GM12864 (cell line): Measurements from ENCODE around the gene ANKFY1.

ENCODE experiments used
- DNase-seq: peaks from one replicate; pipeline ENCODE4 v3.0.0-alpha.2; 2011; ENCODE audit warnings: low read depth
- H3K4me3 ChIP-seq: 2 replicates; pipeline ENCODE4 v1.5.1; 2011; ENCODE audit warnings: mild to moderate bottlenecking, low read depth, low read length, control low read depth
- TF ChIP-seq, protein P1 (sequence below): IDR thresholded peaks from 2 replicates; pipeline ENCODE4 v1.5.1; 2011; ENCODE audit warnings: low read depth, mild to moderate bottlenecking, moderate library complexity, low read length, control low read depth, inconsistent platforms; ENCODE audit errors: missing control alignments

Gene ANKFY1

DNA sequence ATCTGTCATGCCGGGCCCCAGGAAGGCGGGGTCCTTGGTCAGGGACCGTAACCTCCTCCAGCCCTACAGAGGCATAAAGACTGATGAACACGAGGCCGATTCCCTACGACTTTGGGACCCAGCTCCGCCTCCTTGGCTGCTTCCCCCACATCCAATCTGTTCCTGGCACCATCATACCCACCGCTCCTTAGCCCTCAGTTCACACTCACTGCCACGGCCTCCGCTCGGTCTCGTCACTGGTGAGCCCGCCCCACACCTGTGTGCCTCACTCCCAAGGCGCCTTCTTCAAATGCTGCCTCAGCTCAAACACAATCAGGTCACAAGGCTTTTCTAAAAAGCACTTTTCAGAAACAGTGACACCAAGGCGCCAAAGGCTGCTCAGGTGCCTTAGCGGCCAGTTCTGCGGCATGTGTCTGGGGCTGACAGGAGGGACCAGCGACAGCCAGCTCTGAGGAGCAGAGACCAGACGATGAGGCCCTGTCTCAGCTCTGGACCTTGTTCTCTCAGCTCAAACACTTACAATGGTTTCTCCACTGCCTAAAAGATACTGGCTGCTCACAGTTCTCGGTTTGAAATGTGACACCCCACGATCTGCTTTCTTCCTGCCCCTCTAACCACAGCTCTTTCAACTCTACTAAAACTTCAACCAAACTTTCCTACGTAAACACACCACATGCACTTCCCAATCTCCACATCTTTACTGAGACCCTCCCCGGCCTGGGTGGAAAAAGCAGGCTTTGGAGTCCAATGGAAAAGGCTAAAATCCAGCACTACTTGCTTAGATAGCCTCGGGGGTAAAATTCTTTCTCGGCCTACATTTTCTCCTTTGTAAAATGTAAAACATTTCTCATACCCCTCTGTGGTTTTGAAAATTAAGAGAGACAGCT lies 87.6 kb downstream of the ANKFY1 start:
- no peak for DNase-seq
- no peak overlapping the region for H3K4me3 ChIP-seq
- TF ChIP-seq, protein P1, sequence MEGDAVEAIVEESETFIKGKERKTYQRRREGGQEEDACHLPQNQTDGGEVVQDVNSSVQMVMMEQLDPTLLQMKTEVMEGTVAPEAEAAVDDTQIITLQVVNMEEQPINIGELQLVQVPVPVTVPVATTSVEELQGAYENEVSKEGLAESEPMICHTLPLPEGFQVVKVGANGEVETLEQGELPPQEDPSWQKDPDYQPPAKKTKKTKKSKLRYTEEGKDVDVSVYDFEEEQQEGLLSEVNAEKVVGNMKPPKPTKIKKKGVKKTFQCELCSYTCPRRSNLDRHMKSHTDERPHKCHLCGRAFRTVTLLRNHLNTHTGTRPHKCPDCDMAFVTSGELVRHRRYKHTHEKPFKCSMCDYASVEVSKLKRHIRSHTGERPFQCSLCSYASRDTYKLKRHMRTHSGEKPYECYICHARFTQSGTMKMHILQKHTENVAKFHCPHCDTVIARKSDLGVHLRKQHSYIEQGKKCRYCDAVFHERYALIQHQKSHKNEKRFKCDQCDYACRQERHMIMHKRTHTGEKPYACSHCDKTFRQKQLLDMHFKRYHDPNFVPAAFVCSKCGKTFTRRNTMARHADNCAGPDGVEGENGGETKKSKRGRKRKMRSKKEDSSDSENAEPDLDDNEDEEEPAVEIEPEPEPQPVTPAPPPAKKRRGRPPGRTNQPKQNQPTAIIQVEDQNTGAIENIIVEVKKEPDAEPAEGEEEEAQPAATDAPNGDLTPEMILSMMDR = no peak

DNA sequence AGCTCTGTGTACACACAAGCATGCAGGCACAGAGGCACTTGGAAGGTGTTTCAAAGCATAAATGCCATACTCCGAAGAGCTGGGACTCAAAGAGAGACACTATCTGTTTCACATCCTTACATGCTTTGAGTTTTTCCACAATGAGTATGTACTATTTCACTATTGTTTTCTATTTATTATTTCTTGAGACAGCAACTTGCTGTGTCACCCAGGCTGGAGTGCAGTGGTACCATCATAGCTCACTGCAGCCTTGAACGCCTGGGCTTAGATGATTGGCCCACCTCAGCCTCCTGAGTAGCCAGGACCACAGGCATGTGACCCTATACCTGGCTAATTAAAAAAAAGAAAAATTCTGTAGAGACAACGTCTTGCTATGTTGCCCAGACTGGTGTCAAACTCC lies 89.2 kb downstream of the ANKFY1 start:
- TF ChIP-seq, protein P1 = no peak
- no peak overlapping the region for H3K4me3 ChIP-seq
- no peak for DNase-seq

DNA sequence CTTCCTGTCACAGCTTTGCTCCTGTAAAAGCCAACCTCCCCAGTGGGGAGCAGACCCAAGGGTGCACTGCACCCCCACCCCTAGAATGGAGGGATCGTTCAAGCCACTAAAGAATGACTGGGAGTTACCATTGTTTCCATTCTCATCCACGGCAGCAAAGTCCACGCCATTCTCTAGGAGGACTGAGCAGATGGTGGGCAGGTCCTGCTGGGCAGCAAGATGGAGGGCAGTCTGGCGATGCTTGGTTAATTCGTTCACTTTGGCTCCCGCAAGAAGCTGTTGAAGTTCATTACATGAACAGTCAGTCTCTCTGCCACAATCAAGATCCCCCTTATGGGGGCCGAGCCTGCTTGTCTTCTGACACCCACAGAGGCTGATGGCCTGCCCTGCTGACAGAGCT lies 90.0 kb downstream of the ANKFY1 start:
- TF ChIP-seq, protein P1 = no peak
- no peak for DNase-seq
- no peak overlapping the region for H3K4me3 ChIP-seq

DNA sequence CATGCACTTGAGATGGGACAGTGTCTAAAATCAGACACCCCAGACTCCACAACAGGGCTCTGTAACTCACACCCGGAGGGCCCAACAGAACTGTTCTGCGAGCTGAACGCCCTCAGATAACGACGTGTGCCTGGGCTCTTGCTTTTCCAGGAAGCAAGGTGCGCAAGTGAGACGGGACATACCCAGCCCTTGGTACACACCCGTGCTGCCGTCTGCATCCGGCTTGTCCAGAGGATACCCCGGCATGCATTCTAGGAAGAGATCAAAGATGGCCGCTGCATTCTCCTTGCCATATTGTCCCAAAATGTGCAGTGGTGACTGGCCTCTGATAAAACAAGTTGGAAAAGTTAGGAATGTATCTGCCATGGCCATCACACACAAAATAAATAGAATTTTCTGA lies 91.4 kb downstream of the ANKFY1 start:
- TF ChIP-seq, protein P1 = no peak
- no peak for DNase-seq

DNA sequence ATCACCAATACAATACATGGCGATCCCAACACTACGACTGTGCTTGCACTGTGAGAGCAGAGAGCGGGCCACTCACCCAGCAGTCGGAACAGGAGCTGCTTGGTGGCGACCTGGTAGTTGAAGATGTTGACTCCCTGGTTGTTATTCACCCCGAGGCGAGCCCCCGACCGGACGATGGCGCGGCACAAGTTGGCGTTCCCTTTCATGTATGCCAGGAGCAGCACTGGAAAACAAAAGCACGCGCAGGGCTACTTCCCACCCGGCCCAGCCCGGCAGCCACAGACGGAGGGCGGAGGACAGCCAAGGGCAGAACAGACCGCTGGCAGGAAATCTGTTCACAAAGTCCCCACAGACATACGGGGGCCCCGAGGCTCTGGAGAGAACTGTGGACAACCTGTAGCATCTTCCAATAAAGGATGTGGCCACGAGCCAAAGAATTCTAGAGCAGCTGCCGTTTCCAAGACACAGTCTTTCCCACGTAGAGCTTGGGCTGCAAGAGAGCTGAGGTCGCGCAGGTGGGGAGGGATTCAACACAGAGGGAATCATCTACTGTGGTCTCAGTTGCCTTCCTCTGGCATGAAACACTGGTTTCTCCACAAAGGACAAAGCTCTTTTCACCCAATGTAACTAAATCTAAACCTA lies 93.0 kb downstream of the ANKFY1 start:
- TF ChIP-seq, protein P1 = no peak
- H3K4me3 ChIP-seq = no peak overlapping the region
- no peak for DNase-seq

More for the DNA sequence above, 91.4 kb downstream of the ANKFY1 start:
- no peak overlapping the region for H3K4me3 ChIP-seq

DNA sequence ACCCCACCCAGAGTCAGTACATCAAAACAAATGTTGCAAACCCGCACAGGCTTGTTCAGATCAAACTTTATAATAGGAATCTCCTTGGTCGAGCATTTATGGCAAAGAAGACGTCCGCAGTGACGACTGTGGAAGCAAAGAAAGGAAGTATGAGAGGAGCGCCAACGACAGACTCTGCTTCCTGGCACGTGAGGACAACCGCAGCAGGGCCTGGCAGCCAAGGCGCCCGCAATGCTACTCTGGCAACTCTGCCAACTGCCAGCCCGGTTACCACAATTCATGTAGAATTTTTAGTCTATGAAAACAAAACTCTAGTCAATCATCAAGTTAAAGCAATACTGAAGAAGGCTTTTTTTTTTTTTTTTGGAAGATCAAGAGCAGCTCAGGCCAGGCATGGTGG lies 96.0 kb downstream of the ANKFY1 start:
- TF ChIP-seq, protein P1 = no peak
- no peak for DNase-seq
- no peak overlapping the region for H3K4me3 ChIP-seq

DNA sequence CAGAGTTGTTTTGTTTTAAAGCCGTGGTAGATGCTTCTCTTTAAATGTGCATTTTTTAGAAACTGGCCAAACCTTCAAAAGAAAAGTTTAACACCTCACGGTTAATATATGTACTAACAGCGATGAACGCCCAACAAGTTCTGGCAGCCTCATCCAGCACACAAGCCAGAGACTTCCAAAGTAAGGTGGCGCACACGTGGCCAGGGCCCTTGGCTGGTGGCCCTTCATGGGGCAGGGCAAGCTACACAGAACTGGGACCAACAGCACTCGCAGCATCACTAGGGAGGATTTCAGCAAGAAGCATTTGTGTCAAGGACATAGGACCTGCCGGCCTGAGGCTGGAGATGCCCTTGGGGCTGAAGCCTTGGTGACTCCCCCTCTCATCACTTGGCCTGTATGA lies 97.4 kb downstream of the ANKFY1 start:
- TF ChIP-seq, protein P1 = no peak
- no peak overlapping the region for H3K4me3 ChIP-seq
- no peak for DNase-seq
